ENCODE measurements around the gene FER1L5.

DNA sequence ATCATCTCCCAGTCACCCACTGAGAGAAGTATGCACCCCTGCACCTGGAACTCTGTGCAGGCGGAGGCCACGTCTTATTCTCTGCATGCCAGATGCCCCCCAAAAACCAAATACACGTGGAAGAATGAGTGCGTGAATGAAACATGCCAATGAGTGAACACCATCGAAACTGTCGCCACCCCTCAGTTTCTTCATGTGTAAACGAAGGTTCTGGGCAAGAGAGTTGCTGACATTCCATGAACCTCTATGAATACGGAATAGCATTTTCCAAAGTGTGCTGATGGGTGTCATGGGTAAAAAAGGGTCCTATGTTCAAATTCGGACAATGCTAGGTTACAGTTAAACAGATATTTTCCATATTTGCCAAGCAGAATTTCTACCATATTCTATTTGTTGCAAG is 19.8 kb downstream of the FER1L5 start:
- TF ChIP-seq, protein P1, sequence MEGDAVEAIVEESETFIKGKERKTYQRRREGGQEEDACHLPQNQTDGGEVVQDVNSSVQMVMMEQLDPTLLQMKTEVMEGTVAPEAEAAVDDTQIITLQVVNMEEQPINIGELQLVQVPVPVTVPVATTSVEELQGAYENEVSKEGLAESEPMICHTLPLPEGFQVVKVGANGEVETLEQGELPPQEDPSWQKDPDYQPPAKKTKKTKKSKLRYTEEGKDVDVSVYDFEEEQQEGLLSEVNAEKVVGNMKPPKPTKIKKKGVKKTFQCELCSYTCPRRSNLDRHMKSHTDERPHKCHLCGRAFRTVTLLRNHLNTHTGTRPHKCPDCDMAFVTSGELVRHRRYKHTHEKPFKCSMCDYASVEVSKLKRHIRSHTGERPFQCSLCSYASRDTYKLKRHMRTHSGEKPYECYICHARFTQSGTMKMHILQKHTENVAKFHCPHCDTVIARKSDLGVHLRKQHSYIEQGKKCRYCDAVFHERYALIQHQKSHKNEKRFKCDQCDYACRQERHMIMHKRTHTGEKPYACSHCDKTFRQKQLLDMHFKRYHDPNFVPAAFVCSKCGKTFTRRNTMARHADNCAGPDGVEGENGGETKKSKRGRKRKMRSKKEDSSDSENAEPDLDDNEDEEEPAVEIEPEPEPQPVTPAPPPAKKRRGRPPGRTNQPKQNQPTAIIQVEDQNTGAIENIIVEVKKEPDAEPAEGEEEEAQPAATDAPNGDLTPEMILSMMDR (conservative IDR thresholded peaks at IDR 0.05; ENCODE audit: low read depth in 2 of 2) = no peak
- TF ChIP-seq JUNB (IDR thresholded peaks at IDR 0.05; ENCODE audit: unreplicated experiment) = no peak
- TF ChIP-seq EZH2 (IDR thresholded peaks at IDR 0.05; ENCODE audit: low read depth, unreplicated experiment) = no peak
